Skeletal muscle tissue (tissue), 4 donors: ENCODE measurements around the gene NRXN3. TPM values are rescaled to one million over a fixed set of nuclear protein-coding genes. Genes with fewer than 3 reads are reported as not detected.
A peak's percentile ranks its signal among the peaks of the same experiment; 100 is the strongest.

ENCODE experiments used
- H3K27ac ChIP-seq: one replicate; pipeline ENCODE4 v1.7.0; 2013; ENCODE audit warnings: mild to moderate bottlenecking, low read depth, low read length, inconsistent platforms
- H3K27me3 ChIP-seq, 3 donors: one replicate each; pipeline ENCODE4 v1.7.0; 2013; ENCODE audit warnings: low read length in 3 of 3; ENCODE audit not compliant: control insufficient read depth in 3 of 3, insufficient read depth in 3 of 3
- H3K36me3 ChIP-seq, 3 donors: one replicate each; pipeline ENCODE4 v1.7.0; 2013; ENCODE audit warnings: low read length in 3 of 3; ENCODE audit not compliant: control insufficient read depth in 3 of 3, insufficient read depth in 3 of 3
- H3K4me1 ChIP-seq, 3 donors: one replicate each; pipeline ENCODE4 v1.7.0; 2013; ENCODE audit warnings: low read length in 3 of 3, mild to moderate bottlenecking in 3 of 3; ENCODE audit not compliant: control insufficient read depth in 3 of 3, insufficient read depth in 3 of 3
- H3K4me3 ChIP-seq, 3 donors: one replicate each; pipeline ENCODE4 v1.7.0; 2013; ENCODE audit warnings: low read length in 3 of 3
- H3K9ac ChIP-seq, 3 donors: one replicate each; pipeline ENCODE4 v1.7.0; 2013; ENCODE audit warnings: low read length in 3 of 3, mild to moderate bottlenecking in 3 of 3, moderate library complexity in 2 of 3, low read depth in 1 of 3
- H3K9me3 ChIP-seq, 3 donors: one replicate each; pipeline ENCODE4 v1.7.0; 2013; ENCODE audit warnings: low read length in 3 of 3; ENCODE audit not compliant: control insufficient read depth in 3 of 3
- total RNA-seq: library from RNA; depleted of rRNA; stranded (reverse); fragments of >200 nt; gene quantifications from one replicate; pipeline ENCODE4 v1.2.3, GENCODE V29; 2014
- donor health status: Osteomylitis.

Gene NRXN3
- total RNA-seq, 1 donor from 2014 or later: 0.52 TPM

DNA sequence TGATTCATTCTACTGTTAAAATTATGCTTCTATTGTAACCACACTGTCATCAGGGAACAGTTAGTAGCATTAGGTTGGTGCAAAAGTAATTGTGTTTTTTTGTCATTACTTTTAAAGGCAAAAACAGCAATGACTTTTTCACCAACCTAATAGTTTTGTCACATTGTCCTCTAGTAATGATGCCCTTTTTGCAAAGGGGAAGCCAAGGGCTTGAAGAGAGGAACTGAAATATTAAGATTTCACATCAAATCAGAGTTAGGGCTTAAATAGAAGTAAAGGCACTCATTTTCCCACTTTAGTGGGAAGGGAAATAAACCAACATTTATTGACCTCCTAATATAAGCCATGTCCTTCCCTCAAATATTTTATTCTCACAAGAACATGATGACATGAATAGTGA, 273.7 kb downstream of the NRXN3 start:
- Histone ChIP-seq H3K27ac (no peak overlapping the region), H3K9me3 (no peaks in the 10 kb centered on the region), H3K36me3 (no peaks in the 10 kb centered on the region), H3K4me1 (no peaks in the 10 kb centered on the region), H3K27me3 (no peaks in the 10 kb centered on the region), H3K9ac (no peak overlapping the region), H3K4me3 (no peak overlapping the region)

DNA sequence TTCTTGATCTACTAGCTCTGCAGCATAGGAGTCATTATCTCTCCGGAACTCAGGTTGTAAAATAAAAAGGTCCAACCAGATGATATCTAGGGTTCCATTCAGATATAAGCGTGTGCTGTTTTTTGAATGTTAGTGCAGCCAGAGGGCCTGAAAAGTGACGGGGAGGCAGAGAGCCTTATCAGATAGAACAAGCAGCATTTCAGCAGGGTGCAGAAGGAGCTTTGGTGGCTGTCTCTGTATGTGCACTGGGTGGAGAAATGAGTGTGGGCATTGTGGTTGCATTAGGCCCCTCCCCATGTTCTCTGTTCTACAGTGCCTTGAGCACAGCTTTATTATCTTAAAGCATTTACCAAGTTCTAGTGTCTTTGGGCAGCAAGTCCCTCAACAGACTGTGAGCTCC, 275.1 kb downstream of the NRXN3 start:
- Histone ChIP-seq H3K27ac (no peak overlapping the region), H3K36me3 (no peaks in the 10 kb centered on the region)

DNA sequence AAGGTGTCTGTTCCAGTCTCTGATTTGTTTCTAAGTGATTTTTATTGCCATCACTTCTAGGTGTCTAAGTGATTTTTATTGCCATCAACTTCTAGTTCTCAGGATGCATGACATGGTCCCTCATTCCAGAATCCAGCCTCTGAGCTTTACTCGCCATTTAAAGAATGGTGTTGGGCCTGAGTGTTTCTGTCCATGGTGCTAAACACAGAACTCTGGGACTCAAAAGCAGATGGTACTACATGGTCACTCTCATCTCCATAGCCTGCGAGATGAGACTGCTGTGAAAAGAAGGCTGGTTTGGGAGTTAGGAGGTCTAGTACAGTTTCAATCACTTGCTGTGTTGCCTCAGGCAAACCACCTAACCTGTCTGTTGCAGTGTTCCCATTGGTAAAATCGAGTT, 276.6 kb downstream of the NRXN3 start:
- Histone ChIP-seq H3K27me3 (no peaks in the 10 kb centered on the region), H3K27ac (no peak overlapping the region), H3K36me3 (no peaks in the 10 kb centered on the region), H3K9ac (no peak overlapping the region), H3K4me1 (no peaks in the 10 kb centered on the region), H3K9me3 (no peaks in the 10 kb centered on the region), H3K4me3 (no peak overlapping the region)

More for the DNA sequence above, 275.1 kb downstream of the NRXN3 start:
- H3K9me3 ChIP-seq: no peaks in the 10 kb centered on the region
- H3K4me3 ChIP-seq: no peak overlapping the region
- no peak overlapping the region for H3K9ac ChIP-seq
- no peaks in the 10 kb centered on the region for H3K27me3 ChIP-seq
- no peaks in the 10 kb centered on the region for H3K4me1 ChIP-seq

DNA sequence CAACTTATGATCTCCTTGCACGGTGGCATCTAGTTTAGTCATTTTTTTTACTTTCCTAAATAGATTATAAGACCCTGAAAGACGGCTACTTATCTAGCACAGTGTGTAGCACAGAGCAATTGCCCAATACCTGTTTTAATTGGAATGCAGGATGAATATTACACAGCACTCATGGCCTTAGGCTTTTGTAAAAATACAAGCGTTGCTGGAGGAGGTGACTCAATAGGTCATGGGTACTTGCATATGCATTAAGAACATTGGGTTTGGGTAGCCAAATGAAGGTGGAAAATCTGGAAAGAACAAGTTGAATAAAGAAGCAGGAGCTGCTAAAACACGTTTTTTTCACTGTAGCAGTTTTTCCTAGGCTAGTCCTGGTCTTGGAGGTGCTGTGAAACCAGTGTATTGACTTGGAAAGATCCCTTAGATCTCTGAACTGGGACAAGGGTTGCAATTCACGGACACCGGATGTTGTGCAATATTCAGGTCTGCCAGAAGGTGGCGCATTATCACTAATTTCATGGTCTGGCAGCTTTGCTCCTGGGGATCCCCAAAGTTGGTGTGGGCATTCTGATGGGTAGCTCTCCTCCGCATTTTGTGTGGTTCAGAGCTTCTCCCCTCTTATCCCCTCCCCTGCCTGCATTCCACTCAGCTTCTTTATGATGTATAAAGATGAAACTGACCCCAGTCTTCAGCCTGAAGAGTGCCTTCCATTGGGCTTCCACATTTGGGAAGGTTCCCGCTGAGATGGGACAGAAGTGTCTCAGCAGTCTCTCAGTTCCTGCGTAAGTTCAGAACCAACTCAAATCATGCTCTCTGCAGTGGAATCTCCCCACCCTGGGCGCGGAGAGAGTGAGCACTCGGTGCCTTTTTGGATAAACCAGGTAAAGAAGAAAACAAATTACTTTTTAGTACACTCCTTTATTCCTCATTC, 278.3 kb downstream of the NRXN3 start:
- H3K27me3 ChIP-seq: no peaks in the 10 kb centered on the region
- no peaks in the 10 kb centered on the region for H3K36me3 ChIP-seq
- H3K9ac ChIP-seq: no peak overlapping the region
- H3K9me3 ChIP-seq: no peaks in the 10 kb centered on the region
- no peak overlapping the region for H3K27ac ChIP-seq
- H3K4me1 ChIP-seq: no peaks in the 10 kb centered on the region
- no peak overlapping the region for H3K4me3 ChIP-seq

DNA sequence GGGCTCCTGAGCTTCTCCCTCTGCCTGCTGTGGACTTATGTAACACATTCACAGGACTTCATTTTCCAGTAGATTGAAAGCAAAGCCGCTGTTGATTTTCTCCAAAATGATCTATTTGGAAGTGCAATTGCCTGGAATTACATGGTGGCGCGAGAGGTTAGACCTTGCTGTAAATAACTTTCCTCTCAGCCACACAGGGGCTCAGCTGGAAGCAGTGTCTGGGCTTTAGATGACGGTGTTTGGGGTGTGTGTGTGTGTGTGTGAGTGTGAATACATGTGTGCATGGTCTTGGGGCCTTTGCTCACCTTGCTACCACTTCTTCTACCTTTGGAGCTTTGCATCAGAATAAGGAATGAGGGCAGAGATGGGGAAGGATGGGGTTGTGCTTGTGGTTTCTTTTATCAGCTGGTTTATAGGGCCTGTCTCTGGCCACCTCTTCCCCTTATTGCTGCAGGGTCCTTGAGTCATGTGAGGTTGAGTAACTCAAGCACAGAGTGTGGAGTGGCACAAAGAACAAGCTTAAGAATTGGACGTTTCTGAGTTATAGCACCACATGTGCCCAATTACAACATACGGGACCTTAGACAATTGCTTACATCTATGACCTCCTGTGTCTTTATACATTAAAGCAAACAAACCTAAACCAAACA, 280.6 kb downstream of the NRXN3 start:
- Histone ChIP-seq H3K27me3 (no peaks in the 10 kb centered on the region), H3K9ac (no peak overlapping the region)

DNA sequence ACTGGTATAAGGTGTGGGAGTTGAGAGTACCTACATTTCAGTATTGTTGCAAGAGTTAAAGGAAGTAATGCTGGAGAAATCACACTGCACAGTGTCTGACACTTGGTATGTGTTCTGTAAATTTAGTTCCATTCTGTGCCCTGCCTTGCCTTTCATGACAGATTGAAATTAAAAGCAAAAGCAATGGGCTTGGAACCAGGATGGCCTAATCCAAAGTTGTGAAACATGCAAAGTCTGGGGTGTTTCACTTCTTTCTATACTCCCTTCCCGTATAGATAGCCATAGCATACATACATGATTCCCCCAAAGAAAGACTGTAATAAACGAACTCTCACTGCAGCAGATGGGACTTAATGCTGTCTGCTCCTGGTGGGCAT, 281.1 kb downstream of the NRXN3 start:
- no peaks in the 10 kb centered on the region for H3K36me3 ChIP-seq
- H3K27me3 ChIP-seq: no peaks in the 10 kb centered on the region
- H3K4me3 ChIP-seq: no peak overlapping the region
- H3K9me3 ChIP-seq: no peaks in the 10 kb centered on the region
- no peak overlapping the region for H3K27ac ChIP-seq
- H3K9ac ChIP-seq: no peak overlapping the region
- H3K4me1 ChIP-seq: no peaks in the 10 kb centered on the region

More for the DNA sequence above, 280.6 kb downstream of the NRXN3 start:
- Histone ChIP-seq H3K4me3 (no peak overlapping the region), H3K27ac (no peak overlapping the region), H3K9me3 (no peaks in the 10 kb centered on the region), H3K36me3 (no peaks in the 10 kb centered on the region), H3K4me1 (no peaks in the 10 kb centered on the region)

DNA sequence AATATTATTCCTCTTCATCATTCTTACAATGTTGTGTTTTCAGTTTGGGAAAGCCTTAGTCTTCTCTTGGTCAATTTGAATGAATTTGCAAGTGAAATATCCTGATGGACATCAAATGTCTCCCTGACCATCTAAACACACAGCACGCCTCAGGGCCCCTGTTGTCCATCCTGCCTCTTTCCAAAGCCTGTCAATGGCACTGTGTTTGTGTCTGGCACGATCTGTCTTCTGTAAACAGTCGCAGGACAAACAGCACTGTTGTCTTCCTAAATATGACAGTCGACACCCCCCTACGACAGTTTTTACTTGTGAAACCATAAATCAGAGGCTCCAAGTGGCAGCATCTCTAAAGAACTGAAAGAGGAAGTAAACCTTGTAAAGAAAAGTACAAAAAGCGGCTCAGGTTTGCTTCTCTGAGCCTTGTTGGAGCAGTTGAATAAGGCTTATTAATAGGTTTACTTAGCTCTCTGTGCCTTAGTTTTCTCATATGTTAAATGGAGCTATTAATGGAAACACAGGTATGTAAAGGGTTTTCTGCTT, 285.8 kb downstream of the NRXN3 start:
- no peaks in the 10 kb centered on the region for H3K27me3 ChIP-seq
- H3K9me3 ChIP-seq: no peaks in the 10 kb centered on the region
- H3K9ac ChIP-seq: no peak overlapping the region
- no peak overlapping the region for H3K4me3 ChIP-seq
- no peak overlapping the region for H3K27ac ChIP-seq
- H3K36me3 ChIP-seq: no peaks in the 10 kb centered on the region
- no peaks in the 10 kb centered on the region for H3K4me1 ChIP-seq

DNA sequence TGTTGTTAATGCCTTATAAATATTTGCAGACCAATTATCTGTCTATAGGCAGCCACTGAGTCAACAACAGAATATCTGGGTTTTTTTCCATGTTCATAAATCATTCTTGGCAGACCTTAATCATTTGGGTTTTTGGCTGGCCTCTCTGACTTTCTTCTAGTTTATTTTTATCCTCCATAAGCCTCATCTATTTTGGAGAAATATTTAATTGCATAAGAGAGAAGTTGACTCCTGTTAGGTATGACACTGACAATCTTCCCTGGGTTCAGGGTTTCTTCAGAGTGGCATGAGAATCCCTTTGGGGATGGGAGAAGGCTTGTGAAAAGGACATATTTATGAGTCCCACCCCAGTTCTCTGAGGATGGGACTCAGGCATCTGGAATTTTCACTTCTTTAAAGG, 299.8 kb downstream of the NRXN3 start:
- peaks cover 0 to 5% (median 2%) of the 10 kb centered on the region in 3 donors for H3K9me3 ChIP-seq
- H3K4me1 ChIP-seq: peaks cover 5 to 10% (median 9%) of the 10 kb centered on the region in 3 donors
- H3K36me3 ChIP-seq: no peaks in the 10 kb centered on the region
- H3K27me3 ChIP-seq: no peaks in the 10 kb centered on the region
- H3K4me3 ChIP-seq: peak overlapping the region in 1 of 3 donors; percentile 26
- no peak overlapping the region for H3K9ac ChIP-seq
- H3K27ac ChIP-seq: peak overlapping the region; percentile 45

DNA sequence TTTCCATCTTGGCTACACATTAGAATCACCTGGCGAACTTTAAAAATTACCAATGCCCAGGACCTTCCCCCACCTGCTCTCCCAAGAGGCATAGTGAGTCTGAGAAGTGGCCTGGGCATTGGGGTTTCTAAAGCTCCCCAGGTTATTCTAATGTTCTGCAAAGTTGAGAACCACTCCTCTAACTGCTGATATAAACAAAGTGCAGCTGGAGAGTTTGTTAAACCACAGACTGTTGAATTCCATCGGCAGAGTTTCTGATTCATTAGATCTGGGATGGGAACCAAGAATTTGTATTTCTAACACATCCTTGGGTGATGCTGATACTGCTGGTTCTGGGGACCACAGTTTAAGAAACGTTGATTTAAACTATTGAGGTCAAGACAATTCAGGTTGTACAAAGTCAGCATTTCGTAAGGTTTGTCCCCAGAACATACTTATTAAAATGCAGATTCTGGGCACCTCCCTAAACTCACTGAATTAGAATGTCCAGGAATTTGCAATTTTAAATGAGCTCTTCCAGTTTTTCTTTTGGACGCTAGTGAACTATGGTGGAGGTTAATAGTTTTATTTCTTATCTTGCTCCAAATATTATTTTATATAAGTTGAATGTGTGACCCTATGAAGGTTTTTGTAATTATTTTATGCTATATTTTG, 309.1 kb downstream of the NRXN3 start:
- Histone ChIP-seq H3K27me3 (no peaks in the 10 kb centered on the region), H3K27ac (no peak overlapping the region), H3K9ac (no peak overlapping the region), H3K4me1 (no peaks in the 10 kb centered on the region), H3K4me3 (no peak overlapping the region), H3K36me3 (no peaks in the 10 kb centered on the region), H3K9me3 (no peaks in the 10 kb centered on the region)
